SH-SY5Y (cell line): ENCODE results near the gene ITPR1.

Source experiments
- GATA2 ChIP-seq: IDR thresholded peaks from 2 replicates; pipeline ENCODE4 v1.6.1; 2011; ENCODE audit warnings: mild to moderate bottlenecking, low read depth, low read length
- GATA3 ChIP-seq: IDR thresholded peaks from 2 replicates; pipeline ENCODE4 v1.6.1; 2011; ENCODE audit warnings: low read depth, mild to moderate bottlenecking, low read length, moderate library complexity

- TF ChIP-seq GATA3 (no peak), GATA2 (no peak)
Measured at GRCh38 chr3:4793311-4793710, 300.2 kb downstream of the ITPR1 start.
